HFFc6 (cell line): Measurements from ENCODE around the gene BSPRY. TPM values are rescaled to one million over a fixed set of nuclear protein-coding genes. Genes with fewer than 3 reads are reported as not detected.

Experiments
- DNase-seq: peaks from one replicate; pipeline ENCODE4 v3.0.0-alpha.2; 2018
- H3K27ac Mint-ChIP-seq: 2 replicates; pipeline ENCODE4 v1.8.0; 2020; ENCODE audit warnings: mild to moderate bottlenecking, mixed read lengths
- H3K27me3 Mint-ChIP-seq: 2 replicates; pipeline ENCODE4 v1.8.0; 2021; ENCODE audit warnings: mild to moderate bottlenecking, moderate library complexity, mixed read lengths; ENCODE audit not compliant: insufficient read depth
- H3K36me3 Mint-ChIP-seq: 2 replicates; pipeline ENCODE4 v1.8.0; 2021; ENCODE audit warnings: low read depth, mixed read lengths
- H3K4me1 Mint-ChIP-seq: 2 replicates; pipeline ENCODE4 v1.8.0; 2020; ENCODE audit warnings: low read depth, mixed read lengths
- H3K4me3 Mint-ChIP-seq: 2 replicates; pipeline ENCODE4 v1.8.0; 2020; ENCODE audit warnings: mild to moderate bottlenecking, moderate library complexity, mixed read lengths
- H3K9me3 Mint-ChIP-seq: 2 replicates; pipeline ENCODE4 v1.8.0; 2020; ENCODE audit warnings: mild to moderate bottlenecking, mixed read lengths
- CTCF ChIP-seq: fragments of 200-600 bp; sonication (generic); IDR thresholded peaks from 2 replicates; pipeline ENCODE4 v1.5.0; 2021; ENCODE audit warnings: antibody characterized with exemption, mild to moderate bottlenecking
- total RNA-seq, 6 experiments: library from RNA; stranded (reverse); fragmentation: NEBNext Ultra II Directional; extraction: Animal tissue kit (Norgen Biotek cat#: 25700); gene quantifications; 2 replicates in 1 of 6; 3 replicates in 5 of 6; pipeline ENCODE4 v1.2.3, GENCODE V29; 2021

The BSPRY gene
- total RNA-seq, 6 experiments from 2014 or later: not detected

- Mint-ChIP-seq H3K27ac (no peak overlapping the region), H3K4me3 (no peak overlapping the region), H3K27me3 (peaks cover 1% of the 10 kb centered on the region), H3K36me3 (no peaks in the 10 kb centered on the region), H3K9me3 (no peaks in the 10 kb centered on the region), H3K4me1 (no peaks in the 10 kb centered on the region)
- no peak for TF ChIP-seq CTCF
- no peak for DNase-seq
Measured at GRCh38 chr9:113326230-113326629, 23.1 kb upstream of the BSPRY start.

GRCh38 chr9:113328045-113328782 is 21.1 kb upstream of the BSPRY start:
- Mint-ChIP-seq H3K4me3 (no peak overlapping the region), H3K27me3 (peaks cover 1% of the 10 kb centered on the region), H3K36me3 (no peaks in the 10 kb centered on the region), H3K9me3 (no peaks in the 10 kb centered on the region), H3K27ac (no peak overlapping the region), H3K4me1 (no peaks in the 10 kb centered on the region)
- DNase-seq: no peak
- TF ChIP-seq CTCF: no peak

GRCh38 chr9:113331780-113332179 is 17.6 kb upstream of the BSPRY start:
- TF ChIP-seq CTCF: no peak
- Mint-ChIP-seq H3K36me3 (no peaks in the 10 kb centered on the region), H3K4me3 (no peak overlapping the region), H3K9me3 (no peaks in the 10 kb centered on the region), H3K4me1 (no peaks in the 10 kb centered on the region), H3K27ac (no peak overlapping the region), H3K27me3 (no peaks in the 10 kb centered on the region; the same call in 1 of the 2 replicates)
- DNase-seq: no peak

GRCh38 chr9:113337714-113338113 is 11.6 kb upstream of the BSPRY start:
- Mint-ChIP-seq H3K4me3 (no peak overlapping the region), H3K36me3 (no peaks in the 10 kb centered on the region), H3K27me3 (no peaks in the 10 kb centered on the region; the same call in none of the 2 replicates), H3K4me1 (peaks cover 10% of the 10 kb centered on the region), H3K9me3 (no peaks in the 10 kb centered on the region), H3K27ac (no peak overlapping the region)
- no peak for DNase-seq
- TF ChIP-seq CTCF: no peak

- Mint-ChIP-seq H3K27me3 (peaks cover under 1% of the 10 kb centered on the region), H3K36me3 (no peaks in the 10 kb centered on the region), H3K4me3 (peak within 1 kb of the TSS; percentile 86), H3K9me3 (no peaks in the 10 kb centered on the region), H3K4me1 (peaks cover 10% of the 10 kb centered on the region), H3K27ac (peak within 1 kb of the TSS; percentile 87)
- peak; percentile 70 for DNase-seq
- TF ChIP-seq CTCF: no peak
Measured at GRCh38 chr9:113340011-113340699, 9.2 kb upstream of the BSPRY start, which contains the start of gene WDR31. WDR31 (minus strand) TSS chr9:113340275; CDS start chr9:113332022, 8,253 bp downstream.
